DMS53 treated with DMSO at 0.1 percent for 48 hours (cell line): ENCODE data around the gene BCL11B.

Experiments used
- DNase-seq: peaks from one replicate; lab custom pipeline; 2025; ENCODE audit not compliant: unreplicated experiment; lab: John Stamatoyannopoulos, UW

Gene BCL11B

GRCh38 chr14:99185436-99186068 is 86.4 kb downstream of the BCL11B start:
- DNase-seq = no peak

GRCh38 chr14:99183716-99184115 is 88.3 kb downstream of the BCL11B start:
- no peak for DNase-seq

- DNase-seq = no peak
Measured at GRCh38 chr14:99183311-99183710, 88.7 kb downstream of the BCL11B start.

GRCh38 chr14:99182548-99183250 is 89.3 kb downstream of the BCL11B start:
- DNase-seq = no peak

- DNase-seq = no peak
Measured at GRCh38 chr14:99181804-99182520, 90.0 kb downstream of the BCL11B start.

GRCh38 chr14:99181241-99181640 is 90.8 kb downstream of the BCL11B start:
- no peak for DNase-seq

GRCh38 chr14:99179946-99180345 is 92.1 kb downstream of the BCL11B start:
- DNase-seq = no peak

GRCh38 chr14:99179506-99179905 is 92.5 kb downstream of the BCL11B start:
- DNase-seq = no peak

- DNase-seq = no peak
Measured at GRCh38 chr14:99177886-99178835, 93.8 kb downstream of the BCL11B start.

GRCh38 chr14:99177046-99177655 is 94.8 kb downstream of the BCL11B start:
- no peak for DNase-seq

GRCh38 chr14:99176156-99176945 is 95.6 kb downstream of the BCL11B start:
- no peak for DNase-seq

- DNase-seq = no peak
Measured at GRCh38 chr14:99175331-99176155, 96.5 kb downstream of the BCL11B start.

- no peak for DNase-seq
Measured at GRCh38 chr14:99174770-99175319, 97.2 kb downstream of the BCL11B start.

- no peak for DNase-seq
Measured at GRCh38 chr14:99174081-99174769, 97.8 kb downstream of the BCL11B start.

GRCh38 chr14:99173506-99173905 is 98.5 kb downstream of the BCL11B start:
- DNase-seq = no peak

GRCh38 chr14:99173086-99173485 is 98.9 kb downstream of the BCL11B start:
- DNase-seq = no peak

- no peak for DNase-seq
Measured at GRCh38 chr14:99171396-99171795, 100.6 kb downstream of the BCL11B start.

GRCh38 chr14:99169776-99170356 is 102.1 kb downstream of the BCL11B start:
- no peak for DNase-seq
